Esophagus squamous epithelium (tissue), 4 donors: ENCODE results near the gene PRKG1.

ENCODE experiments used
- CTCF ChIP-seq, 6 experiments: fragments of 450-650 bp in 4 of 6; fragments of 200-600 bp in 2 of 6; sonication (generic) in 2 of 6; IDR thresholded peaks; one replicate each; pipeline ENCODE4 v1.5.1; 2016 to 2019; ENCODE audit warnings: antibody characterized with exemption in 6 of 6, mild to moderate bottlenecking in 4 of 6, moderate library complexity in 4 of 6
- POLR2A ChIP-seq, 4 donors: fragments of 450-650 bp; IDR thresholded peaks; one replicate each; pipeline ENCODE4 v1.6.1; 2017; ENCODE audit warnings: antibody characterized with exemption in 4 of 4, mild to moderate bottlenecking in 4 of 4, moderate library complexity in 3 of 4

DNA sequence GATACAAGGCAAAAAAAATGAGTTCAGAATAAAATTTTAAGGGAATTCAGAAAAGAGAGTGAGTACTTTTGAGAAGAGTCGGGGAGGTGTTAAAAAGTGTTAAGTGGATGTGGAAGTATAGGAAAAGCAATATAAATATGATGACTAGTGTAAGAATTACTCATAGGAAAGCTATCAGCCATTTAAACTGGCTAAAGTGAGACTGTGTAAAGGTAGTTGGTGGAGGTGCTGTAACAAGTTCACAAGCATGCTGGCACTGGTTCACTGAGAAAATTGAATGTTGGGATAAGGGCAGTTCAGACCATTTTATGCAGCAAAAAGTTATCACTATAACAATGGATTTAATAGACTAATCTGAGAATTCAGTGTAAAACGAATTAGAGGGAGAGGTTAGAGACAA lies 1060.8 kb downstream of the PRKG1 start:
- TF ChIP-seq CTCF (IDR thresholded peaks at IDR 0.05), result no peak
- TF ChIP-seq POLR2A (IDR thresholded peaks at IDR 0.05), result no peak
